NB4 (cell line): Measurements from ENCODE around the gene TTC39B.

Source experiments
- POLR2A ChIP-seq: IDR thresholded peaks from 2 replicates; pipeline ENCODE4 v1.6.1; 2011; ENCODE audit warnings: mild to moderate bottlenecking; ENCODE audit not compliant: insufficient read length; ENCODE audit errors: extremely low read depth
- TF ChIP-seq, protein P1 (sequence below): IDR thresholded peaks from one replicate; pipeline ENCODE4 v1.5.1; 2012; ENCODE audit warnings: low read depth, low read length
- TF ChIP-seq, protein P2 (sequence below): IDR thresholded peaks from 2 replicates; pipeline ENCODE4 v1.6.1; 2011; ENCODE audit warnings: low read depth, low read length

DNA sequence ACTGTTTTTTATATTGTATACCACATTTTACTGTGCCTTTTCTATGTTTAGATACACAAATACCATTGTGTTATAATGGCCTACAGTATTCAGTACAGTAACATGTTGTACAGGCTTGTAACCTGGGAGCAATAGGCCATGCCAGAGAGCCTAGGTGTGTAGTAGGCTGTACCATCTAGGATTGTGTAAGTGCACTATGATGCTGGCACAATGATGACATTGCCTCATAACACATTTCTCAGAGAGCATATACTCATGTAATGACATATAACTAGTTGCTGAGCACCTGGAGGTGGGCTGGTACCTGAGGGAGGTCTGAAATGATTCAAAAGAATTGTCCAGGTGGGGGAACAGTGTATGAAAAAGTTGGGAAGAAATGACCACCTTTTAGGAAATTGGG is 13.9 kb downstream of the TTC39B start:
- TF ChIP-seq, protein P1, sequence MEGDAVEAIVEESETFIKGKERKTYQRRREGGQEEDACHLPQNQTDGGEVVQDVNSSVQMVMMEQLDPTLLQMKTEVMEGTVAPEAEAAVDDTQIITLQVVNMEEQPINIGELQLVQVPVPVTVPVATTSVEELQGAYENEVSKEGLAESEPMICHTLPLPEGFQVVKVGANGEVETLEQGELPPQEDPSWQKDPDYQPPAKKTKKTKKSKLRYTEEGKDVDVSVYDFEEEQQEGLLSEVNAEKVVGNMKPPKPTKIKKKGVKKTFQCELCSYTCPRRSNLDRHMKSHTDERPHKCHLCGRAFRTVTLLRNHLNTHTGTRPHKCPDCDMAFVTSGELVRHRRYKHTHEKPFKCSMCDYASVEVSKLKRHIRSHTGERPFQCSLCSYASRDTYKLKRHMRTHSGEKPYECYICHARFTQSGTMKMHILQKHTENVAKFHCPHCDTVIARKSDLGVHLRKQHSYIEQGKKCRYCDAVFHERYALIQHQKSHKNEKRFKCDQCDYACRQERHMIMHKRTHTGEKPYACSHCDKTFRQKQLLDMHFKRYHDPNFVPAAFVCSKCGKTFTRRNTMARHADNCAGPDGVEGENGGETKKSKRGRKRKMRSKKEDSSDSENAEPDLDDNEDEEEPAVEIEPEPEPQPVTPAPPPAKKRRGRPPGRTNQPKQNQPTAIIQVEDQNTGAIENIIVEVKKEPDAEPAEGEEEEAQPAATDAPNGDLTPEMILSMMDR, result no peak
- TF ChIP-seq POLR2A, result no peak
- TF ChIP-seq, protein P2, sequence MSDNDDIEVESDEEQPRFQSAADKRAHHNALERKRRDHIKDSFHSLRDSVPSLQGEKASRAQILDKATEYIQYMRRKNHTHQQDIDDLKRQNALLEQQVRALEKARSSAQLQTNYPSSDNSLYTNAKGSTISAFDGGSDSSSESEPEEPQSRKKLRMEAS, result no peak
